ENCODE data around the gene CSRP3.

- TF ChIP-seq POLR2A (IDR thresholded peaks at IDR 0.05; ENCODE audit: low read length) (no peak), GATA1 (IDR thresholded peaks at IDR 0.05; ENCODE audit: low read depth, low read length) (no peak)
These were observed 36.9 kb downstream of the CSRP3 start for GRCh38 chr11:19164881-19165280.
